Measurements from ENCODE around the gene DOCK8.

GRCh38 chr9:351916-352315, 137.3 kb downstream of the DOCK8 start:
- TF ChIP-seq MAZ (IDR thresholded peaks at IDR 0.05; ENCODE audit: borderline replicate concordance, low read depth, low read length), result no peak
- no peak for TF ChIP-seq CTCF (conservative IDR thresholded peaks at IDR 0.05; ENCODE audit: low read depth, low read length)
- no peak for TF ChIP-seq RFX5 (IDR thresholded peaks at IDR 0.05; ENCODE audit: low read depth, low read length)
- TF ChIP-seq FOS (IDR thresholded peaks at IDR 0.05; ENCODE audit: low read depth, low read length), result no peak
- no peak for TF ChIP-seq RCOR1 (IDR thresholded peaks at IDR 0.05; ENCODE audit: insufficient replicate concordance, low read length)
